ENCODE data around the gene SPTAN1.
A peak's percentile ranks its signal among the peaks of the same experiment; 100 is the strongest.
"Not testable (repeated sequence)": the region's sequence is repeated elsewhere in the genome, so short reads cannot be mapped to it uniquely, and the experiment has no call there.

SPTAN1 gene

DNA sequence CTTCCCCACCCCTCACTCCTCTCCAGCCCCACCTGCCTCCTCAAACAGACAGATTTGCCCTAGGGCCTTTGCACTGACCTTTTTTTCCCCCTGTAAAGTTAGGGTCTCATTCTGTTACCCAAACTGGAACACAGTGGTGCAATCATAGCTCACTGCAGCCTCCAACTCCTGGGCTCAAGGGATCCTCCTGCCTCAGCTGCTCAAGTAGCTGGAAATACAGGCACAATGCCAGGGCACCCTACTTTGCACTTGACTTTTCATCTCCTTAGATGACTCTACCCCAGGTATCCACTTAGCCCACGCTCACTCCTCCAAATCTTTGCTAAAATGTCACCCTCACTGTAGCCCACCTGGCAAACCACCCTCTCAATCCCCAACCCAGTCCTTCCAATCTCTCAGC, 102.1 kb downstream of the SPTAN1 start:
- no peak for DNase-seq (ENCODE audit: low read depth in 2 of 2)
- TF ChIP-seq, protein P1, sequence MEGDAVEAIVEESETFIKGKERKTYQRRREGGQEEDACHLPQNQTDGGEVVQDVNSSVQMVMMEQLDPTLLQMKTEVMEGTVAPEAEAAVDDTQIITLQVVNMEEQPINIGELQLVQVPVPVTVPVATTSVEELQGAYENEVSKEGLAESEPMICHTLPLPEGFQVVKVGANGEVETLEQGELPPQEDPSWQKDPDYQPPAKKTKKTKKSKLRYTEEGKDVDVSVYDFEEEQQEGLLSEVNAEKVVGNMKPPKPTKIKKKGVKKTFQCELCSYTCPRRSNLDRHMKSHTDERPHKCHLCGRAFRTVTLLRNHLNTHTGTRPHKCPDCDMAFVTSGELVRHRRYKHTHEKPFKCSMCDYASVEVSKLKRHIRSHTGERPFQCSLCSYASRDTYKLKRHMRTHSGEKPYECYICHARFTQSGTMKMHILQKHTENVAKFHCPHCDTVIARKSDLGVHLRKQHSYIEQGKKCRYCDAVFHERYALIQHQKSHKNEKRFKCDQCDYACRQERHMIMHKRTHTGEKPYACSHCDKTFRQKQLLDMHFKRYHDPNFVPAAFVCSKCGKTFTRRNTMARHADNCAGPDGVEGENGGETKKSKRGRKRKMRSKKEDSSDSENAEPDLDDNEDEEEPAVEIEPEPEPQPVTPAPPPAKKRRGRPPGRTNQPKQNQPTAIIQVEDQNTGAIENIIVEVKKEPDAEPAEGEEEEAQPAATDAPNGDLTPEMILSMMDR (IDR thresholded peaks at IDR 0.05; ENCODE audit: low read depth, low read length) = no peak
- H3K4me3 ChIP-seq (replicated peaks in 1 of 2; ENCODE audit: low read depth in 2 of 2, low read length in 2 of 2) = no peak overlapping the region

DNA sequence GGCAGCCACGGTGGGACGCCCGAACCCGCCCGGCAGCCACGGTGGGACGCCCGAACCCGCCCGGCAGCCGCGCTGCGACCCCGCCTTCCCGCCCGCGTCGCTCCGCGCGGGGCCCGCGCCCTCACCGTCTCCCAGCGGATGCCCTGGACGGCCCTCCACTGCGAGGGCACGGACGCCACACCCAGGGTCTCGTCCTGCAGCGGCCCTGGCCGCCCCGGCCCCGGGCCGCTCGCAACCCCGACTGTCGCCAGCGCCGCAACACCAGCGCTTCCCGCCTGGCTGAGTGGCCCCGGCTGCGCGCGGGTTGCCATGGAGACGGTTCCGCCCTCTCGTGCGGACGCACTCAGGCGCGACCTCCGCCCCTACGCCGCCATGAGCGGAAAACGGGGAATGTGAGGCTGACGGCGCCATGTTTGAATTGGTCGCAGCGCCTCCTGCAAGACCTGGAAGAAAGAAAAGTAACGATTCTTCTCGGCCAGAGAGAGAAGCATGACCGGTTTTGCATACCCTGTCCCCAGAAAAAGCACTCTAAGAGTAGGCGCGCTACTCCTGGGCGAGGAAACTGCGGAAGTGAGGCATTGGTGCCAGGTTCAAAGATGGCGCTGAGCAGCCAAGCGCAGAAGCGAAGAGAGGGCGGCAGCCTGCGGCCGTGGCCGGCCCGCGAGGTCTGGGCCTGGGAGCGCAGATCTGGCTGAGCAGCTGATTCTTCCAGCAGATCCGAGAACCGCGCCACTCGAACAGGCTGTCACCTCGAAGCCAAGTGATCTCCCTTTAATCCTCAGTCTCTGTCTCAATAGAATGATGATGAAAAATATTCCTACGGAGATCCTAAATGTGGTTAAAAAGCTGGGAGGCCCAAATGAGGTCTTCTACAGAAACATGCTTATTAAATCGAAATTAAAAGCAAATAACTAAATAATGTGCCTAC, 104.3 kb downstream of the SPTAN1 start, which contains the start of gene DYNC2I2:
TSS of gene DYNC2I2 (minus strand) at position 432 of the 928 bp plus-strand sequence. CDS start at position 311, 121 bp downstream.
- TF ChIP-seq, protein P1 (IDR thresholded peaks at IDR 0.05; ENCODE audit: low read depth, low read length) = no peak
- peak; percentile 95 to 96 for DNase-seq (ENCODE audit: low read depth in 2 of 2)
- peak within 1 kb of the TSS; percentile 64 for H3K4me3 ChIP-seq (replicated peaks in 1 of 2; ENCODE audit: low read depth in 2 of 2, low read length in 2 of 2)

GRCh38 chr9:128657344-128657704, 104.9 kb downstream of the SPTAN1 start:
- H3K4me3 ChIP-seq (replicated peaks in 1 of 2; ENCODE audit: low read depth in 2 of 2, low read length in 2 of 2) = no peak overlapping the region
- no peak for DNase-seq (ENCODE audit: low read depth in 2 of 2)
- TF ChIP-seq, protein P1 (IDR thresholded peaks at IDR 0.05; ENCODE audit: low read depth, low read length) = no peak

GRCh38 chr9:128657796-128658195, 105.4 kb downstream of the SPTAN1 start:
- DNase-seq (ENCODE audit: low read depth in 2 of 2) = no peak
- TF ChIP-seq, protein P1 (IDR thresholded peaks at IDR 0.05; ENCODE audit: low read depth, low read length) = no peak
- no peak overlapping the region for H3K4me3 ChIP-seq (replicated peaks in 1 of 2; ENCODE audit: low read depth in 2 of 2, low read length in 2 of 2)

DNA sequence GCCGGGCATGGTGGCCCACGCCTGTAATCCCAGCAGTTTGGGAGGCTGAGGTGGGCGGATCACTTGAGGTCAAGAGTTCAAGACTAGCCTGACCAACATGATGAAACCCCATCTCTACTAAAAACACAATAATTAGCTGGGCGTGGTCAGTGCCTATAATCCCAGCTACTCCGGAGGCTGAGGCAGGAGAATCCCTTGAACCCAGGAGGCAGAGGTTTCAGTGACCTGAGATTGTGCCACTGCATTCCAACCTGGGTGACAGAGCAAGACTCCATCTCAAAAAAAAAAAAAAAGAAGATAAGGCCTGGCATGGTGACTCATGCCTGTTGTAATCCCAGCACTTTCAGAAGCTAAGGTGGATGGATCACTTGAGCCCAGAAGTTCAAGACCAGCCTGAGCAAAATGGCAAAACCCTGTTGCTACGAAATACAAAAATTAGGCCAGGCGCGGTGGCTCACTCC, 114.1 kb downstream of the SPTAN1 start:
- not testable (repeated sequence) for H3K4me3 ChIP-seq (replicated peaks in 1 of 2; ENCODE audit: low read depth in 2 of 2, low read length in 2 of 2)
- peak; percentile 35 to 61 for DNase-seq (ENCODE audit: low read depth in 2 of 2)

DNA sequence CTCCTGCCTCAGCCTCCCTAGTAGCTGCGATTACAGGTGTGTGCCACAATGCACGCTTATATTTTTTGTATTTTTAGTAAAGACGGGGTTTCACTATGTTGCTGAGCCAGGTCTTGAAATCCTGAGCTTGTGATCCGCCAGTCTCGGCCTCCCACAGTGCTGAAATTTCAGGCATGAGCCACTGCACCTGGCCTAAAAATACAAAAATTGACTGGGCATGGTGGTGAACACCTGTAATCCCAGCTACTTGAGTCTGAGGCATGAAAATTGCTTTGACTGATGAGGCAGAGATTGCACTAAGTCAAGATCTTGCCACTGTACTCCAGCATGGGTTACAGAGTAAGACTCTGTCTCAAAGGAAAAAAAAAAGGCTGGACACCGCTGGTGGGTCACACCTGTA, 117.4 kb downstream of the SPTAN1 start:
- no peak for DNase-seq (ENCODE audit: low read depth in 2 of 2)
- H3K4me3 ChIP-seq (replicated peaks in 1 of 2; ENCODE audit: low read depth in 2 of 2, low read length in 2 of 2) = no peak overlapping the region
- TF ChIP-seq, protein P1 (IDR thresholded peaks at IDR 0.05; ENCODE audit: low read depth, low read length) = no peak

DNA sequence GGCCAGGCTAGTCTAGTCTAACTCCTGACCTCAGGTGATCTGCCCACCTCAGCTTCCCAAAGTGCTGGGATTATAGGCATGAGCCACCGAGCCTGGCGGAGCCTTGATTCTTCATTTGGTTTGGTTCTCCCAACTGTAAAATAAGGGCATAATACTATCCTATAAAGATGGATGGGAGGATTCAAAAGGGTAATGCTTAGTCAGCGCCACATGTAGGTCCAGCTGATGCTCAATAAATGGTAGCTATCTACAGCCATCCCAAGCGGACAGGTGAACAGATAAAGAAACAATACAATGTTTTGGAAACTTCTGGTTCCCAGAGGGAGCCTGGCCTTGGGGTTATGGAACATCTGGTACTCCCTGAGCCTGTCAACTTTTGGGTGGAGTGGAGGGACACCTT, 123.0 kb downstream of the SPTAN1 start:
- DNase-seq (ENCODE audit: low read depth in 2 of 2) = no peak
- no peak overlapping the region for H3K4me3 ChIP-seq (replicated peaks in 1 of 2; ENCODE audit: low read depth in 2 of 2, low read length in 2 of 2)
- TF ChIP-seq, protein P1 (IDR thresholded peaks at IDR 0.05; ENCODE audit: low read depth, low read length) = no peak

All from cardiac fibroblast (primary cell).